Vagina (tissue), 2 donors: ENCODE results near the gene ABTB1. TPM values are rescaled to one million over a fixed set of nuclear protein-coding genes. Genes with fewer than 3 reads are reported as not detected.

Source experiments
- DNase-seq, 2 donors: peaks; one replicate each; pipeline ENCODE4 v3.0.0-alpha.2; 2017; ENCODE audit errors: extremely low spot score in 2 of 2
- H3K27ac ChIP-seq: fragments of 200-600 bp; sonication (generic); one replicate; pipeline ENCODE4 v1.5.1; 2019
- H3K27me3 ChIP-seq: fragments of 200-600 bp; sonication (generic); one replicate; pipeline ENCODE4 v1.5.1; 2019
- H3K36me3 ChIP-seq, 2 donors: fragments of 200-600 bp; sonication (generic); one replicate each; pipeline ENCODE4 v1.5.1; 2017 to 2019
- H3K4me1 ChIP-seq: fragments of 200-600 bp; sonication (generic); one replicate; pipeline ENCODE4 v1.5.1; 2019
- H3K4me3 ChIP-seq, 2 donors: fragments of 200-600 bp; sonication (generic); 1 replicate in 1 of 2; 2 replicates in 1 of 2; pipeline ENCODE4 v1.5.1; 2016 to 2019
- H3K9me3 ChIP-seq: fragments of 200-600 bp; sonication (generic); one replicate; pipeline ENCODE4 v1.5.1; 2019
- CTCF ChIP-seq, 3 experiments: fragments of 450-650 bp in 2 of 3; fragments of 200-600 bp in 1 of 3; sonication (generic) in 1 of 3; IDR thresholded peaks; one replicate each; pipeline ENCODE4 v1.5.1; 2017 to 2019; ENCODE audit warnings: antibody characterized with exemption in 3 of 3, mild to moderate bottlenecking in 2 of 3, moderate library complexity in 2 of 3
- POLR2A ChIP-seq, 2 donors: fragments of 450-650 bp; IDR thresholded peaks; one replicate each; pipeline ENCODE4 v1.6.1; 2017; ENCODE audit warnings: antibody characterized with exemption in 2 of 2, mild to moderate bottlenecking in 2 of 2, moderate library complexity in 2 of 2
- POLR2AphosphoS5 ChIP-seq, 2 donors: sonication (generic); formaldehyde crosslinking; IDR thresholded peaks; one replicate each; pipeline ENCODE4 v1.9.0; 2017; ENCODE audit warnings: antibody characterized with exemption in 2 of 2, mild to moderate bottlenecking in 2 of 2, low read depth in 1 of 2; ENCODE audit not compliant: insufficient read depth in 1 of 2
- intact Hi-C: fragments of 100-400 bp; cut with DNase I; formaldehyde crosslinking; loops from one replicate; pipeline ENCODE4 v1.15.1; 2023
- total RNA-seq: library from RNA; depleted of rRNA; stranded (reverse); fragments of >200 nt; gene quantifications from one replicate; pipeline ENCODE4 v1.2.3, GENCODE V29; 2016

ABTB1 gene
- 59.7 TPM for total RNA-seq

- DNase-seq: no peak
- Histone ChIP-seq H3K4me1 (peaks cover 43% of the 10 kb centered on the region), H3K36me3 (peaks cover 0 to 6% of the 10 kb centered on the region in 2 donors), H3K9me3 (no peaks in the 10 kb centered on the region), H3K27ac (peak within 1 kb of the TSS; percentile 91), H3K4me3 (peak within 1 kb of the TSS; percentile 63 to 91), H3K27me3 (no peaks in the 10 kb centered on the region)
- intact Hi-C loops: no loop called here
- TF ChIP-seq POLR2A (IDR thresholded peaks at IDR 0.05): peak in 1 of 2 donors; percentile 77
- peak in 1 of 2 donors; percentile 90 for TF ChIP-seq POLR2AphosphoS5 (IDR thresholded peaks at IDR 0.05; ENCODE audit: insufficient read depth in 1 of 2, low read depth in 1 of 2)
- no peak for TF ChIP-seq CTCF (IDR thresholded peaks at IDR 0.05)
Measured at GRCh38 chr3:127672429-127673190, at the start of gene ABTB1. ABTB1 (plus strand) TSS chr3:127672952; CDS start chr3:127673026, 74 bp downstream.

- no peak for DNase-seq
- TF ChIP-seq POLR2A (IDR thresholded peaks at IDR 0.05) (no peak), CTCF (IDR thresholded peaks at IDR 0.05) (no peak), POLR2AphosphoS5 (IDR thresholded peaks at IDR 0.05; ENCODE audit: insufficient read depth in 1 of 2, low read depth in 1 of 2) (no peak)
- Histone ChIP-seq H3K36me3 (peaks cover 0 to 7% of the 10 kb centered on the region in 2 donors), H3K27me3 (no peaks in the 10 kb centered on the region), H3K27ac (no peak overlapping the region), H3K4me3 (no peak overlapping the region), H3K4me1 (no peaks in the 10 kb centered on the region), H3K9me3 (no peaks in the 10 kb centered on the region)
- intact Hi-C loops: no loop called here
Measured at GRCh38 chr3:127624063-127624462, 48.7 kb upstream of the ABTB1 start.

- intact Hi-C loops: no loop called here
- Histone ChIP-seq H3K27me3 (no peaks in the 10 kb centered on the region), H3K36me3 (peaks cover 0 to 7% of the 10 kb centered on the region in 2 donors), H3K27ac (no peak overlapping the region), H3K4me1 (peaks cover 12% of the 10 kb centered on the region), H3K4me3 (no peak overlapping the region), H3K9me3 (no peaks in the 10 kb centered on the region)
- DNase-seq: no peak
- TF ChIP-seq POLR2A (IDR thresholded peaks at IDR 0.05): no peak
- TF ChIP-seq CTCF (IDR thresholded peaks at IDR 0.05): no peak
- TF ChIP-seq POLR2AphosphoS5 (IDR thresholded peaks at IDR 0.05; ENCODE audit: insufficient read depth in 1 of 2, low read depth in 1 of 2): no peak
Measured at GRCh38 chr3:127625821-127626220, 46.9 kb upstream of the ABTB1 start.

- Histone ChIP-seq H3K27ac (no peak overlapping the region), H3K9me3 (no peaks in the 10 kb centered on the region), H3K4me3 (no peak overlapping the region), H3K4me1 (peaks cover 12% of the 10 kb centered on the region), H3K36me3 (no peaks in the 10 kb centered on the region), H3K27me3 (no peaks in the 10 kb centered on the region)
- intact Hi-C loops: no loop called here
- TF ChIP-seq POLR2AphosphoS5 (IDR thresholded peaks at IDR 0.05; ENCODE audit: insufficient read depth in 1 of 2, low read depth in 1 of 2) (no peak), POLR2A (IDR thresholded peaks at IDR 0.05) (no peak), CTCF (IDR thresholded peaks at IDR 0.05) (no peak)
- no peak for DNase-seq
Measured at GRCh38 chr3:127628426-127628787, 44.3 kb upstream of the ABTB1 start.

GRCh38 chr3:127628788-127629466 is 43.8 kb upstream of the ABTB1 start, which contains the start of gene PODXL2:
PODXL2 (plus strand) TSS chr3:127629185; CDS start chr3:127629220, 35 bp downstream.
- DNase-seq: no peak
- TF ChIP-seq POLR2AphosphoS5 (IDR thresholded peaks at IDR 0.05; ENCODE audit: insufficient read depth in 1 of 2, low read depth in 1 of 2): no peak
- no peak for TF ChIP-seq CTCF (IDR thresholded peaks at IDR 0.05)
- no peak for TF ChIP-seq POLR2A (IDR thresholded peaks at IDR 0.05)
- H3K4me1 ChIP-seq: peaks cover 12% of the 10 kb centered on the region
- H3K27me3 ChIP-seq: no peaks in the 10 kb centered on the region
- H3K36me3 ChIP-seq: no peaks in the 10 kb centered on the region
- intact Hi-C loops: no loop called here
- H3K27ac ChIP-seq: no peak within 1 kb of the TSS
- H3K4me3 ChIP-seq: peak within 1 kb of the TSS; percentile 47 to 55
- H3K9me3 ChIP-seq: no peaks in the 10 kb centered on the region
